Neural progenitor cell (in vitro differentiated cells): ENCODE data around the gene NRCAM. TPM values are rescaled to one million over a fixed set of nuclear protein-coding genes. Genes with fewer than 3 reads are reported as not detected.

Source experiments
- DNase-seq: peaks from one replicate; pipeline ENCODE4 v3.0.0-alpha.2; 2016; ENCODE audit warnings: low spot score
- H2AFZ ChIP-seq: fragments of 200-600 bp; sonication (generic); replicated peaks from 2 replicates; pipeline ENCODE4 v1.6.1; 2016; ENCODE audit warnings: antibody characterized with exemption
- H3F3A ChIP-seq: fragments of 200-600 bp; sonication (generic); 2 replicates; pipeline ENCODE4 v1.6.1; 2016; ENCODE audit warnings: antibody characterized with exemption, low read depth
- H3K27ac ChIP-seq: fragments of 200-600 bp; sonication (generic); 2 replicates; pipeline ENCODE4 v1.5.1; 2016; ENCODE audit warnings: mild to moderate bottlenecking
- H3K27me3 ChIP-seq: fragments of 200-600 bp; sonication (generic); 2 replicates; pipeline ENCODE4 v1.6.1; 2016; ENCODE audit warnings: mild to moderate bottlenecking, moderate library complexity
- H3K36me3 ChIP-seq: fragments of 200-600 bp; sonication (generic); 2 replicates; pipeline ENCODE4 v1.5.1; 2016
- H3K4me1 ChIP-seq: fragments of 200-600 bp; sonication (generic); 2 replicates; pipeline ENCODE4 v1.6.1; 2016; ENCODE audit warnings: mixed run types
- H3K4me2 ChIP-seq: fragments of 200-600 bp; sonication (generic); 2 replicates; pipeline ENCODE4 v1.6.1; 2016
- H3K4me3 ChIP-seq: fragments of 200-600 bp; sonication (generic); 2 replicates; pipeline ENCODE4 v1.5.1; 2016
- H3K79me2 ChIP-seq: fragments of 200-600 bp; sonication (generic); 2 replicates; pipeline ENCODE4 v1.6.1; 2016; ENCODE audit warnings: low read depth
- H3K9ac ChIP-seq: fragments of 200-600 bp; sonication (generic); 2 replicates; pipeline ENCODE4 v1.6.1; 2016
- H3K9me3 ChIP-seq: fragments of 200-600 bp; sonication (generic); 2 replicates; pipeline ENCODE4 v1.5.1; 2016; ENCODE audit warnings: low read depth
- H4K20me1 ChIP-seq: fragments of 200-600 bp; sonication (generic); 2 replicates; pipeline ENCODE4 v1.6.1; 2016; ENCODE audit warnings: low read depth
- H3K27ac Mint-ChIP-seq: 3 replicates; pipeline ENCODE4 v1.8.0; 2021; ENCODE audit warnings: mixed read lengths
- H3K27me3 Mint-ChIP-seq: 2 replicates; pipeline ENCODE4 v1.8.0; 2022; ENCODE audit warnings: low read depth, mild to moderate bottlenecking, inconsistent platforms, moderate library complexity, mixed read lengths; ENCODE audit not compliant: insufficient read depth
- H3K36me3 Mint-ChIP-seq: 3 replicates; pipeline ENCODE4 v1.8.0; 2021; ENCODE audit warnings: mixed read lengths
- H3K4me1 Mint-ChIP-seq: 3 replicates; pipeline ENCODE4 v1.8.0; 2021; ENCODE audit warnings: mixed read lengths
- H3K4me3 Mint-ChIP-seq: 3 replicates; pipeline ENCODE4 v1.8.0; 2021; ENCODE audit warnings: mild to moderate bottlenecking, moderate library complexity, mixed read lengths
- H3K9me3 Mint-ChIP-seq: 3 replicates; pipeline ENCODE4 v1.8.0; 2020; ENCODE audit warnings: mixed read lengths
- EZH2 ChIP-seq: fragments of 200-600 bp; sonication (generic); IDR thresholded peaks from 2 replicates; pipeline ENCODE4 v1.6.1; 2017; ENCODE audit warnings: antibody characterized with exemption, mild to moderate bottlenecking, moderate library complexity
- EZH2phosphoT487 ChIP-seq: fragments of 200-600 bp; sonication (generic); IDR thresholded peaks from 2 replicates; pipeline ENCODE4 v1.6.1; 2017; ENCODE audit warnings: antibody characterized with exemption
- total RNA-seq: library from RNA; depleted of rRNA; stranded (reverse); fragments of >200 nt; gene quantifications from 2 replicates; pipeline ENCODE4 v1.2.3, GENCODE V29; 2015; ENCODE audit warnings: low replicate concordance
- TF ChIP-seq, protein P1 (sequence below): fragments of 200-600 bp; sonication (generic); IDR thresholded peaks from 2 replicates; pipeline ENCODE4 v1.5.1; 2017; ENCODE audit warnings: antibody characterized with exemption, mild to moderate bottlenecking

NRCAM gene
- total RNA-seq, 1 donor from 2014 or later, result 104 TPM

DNA sequence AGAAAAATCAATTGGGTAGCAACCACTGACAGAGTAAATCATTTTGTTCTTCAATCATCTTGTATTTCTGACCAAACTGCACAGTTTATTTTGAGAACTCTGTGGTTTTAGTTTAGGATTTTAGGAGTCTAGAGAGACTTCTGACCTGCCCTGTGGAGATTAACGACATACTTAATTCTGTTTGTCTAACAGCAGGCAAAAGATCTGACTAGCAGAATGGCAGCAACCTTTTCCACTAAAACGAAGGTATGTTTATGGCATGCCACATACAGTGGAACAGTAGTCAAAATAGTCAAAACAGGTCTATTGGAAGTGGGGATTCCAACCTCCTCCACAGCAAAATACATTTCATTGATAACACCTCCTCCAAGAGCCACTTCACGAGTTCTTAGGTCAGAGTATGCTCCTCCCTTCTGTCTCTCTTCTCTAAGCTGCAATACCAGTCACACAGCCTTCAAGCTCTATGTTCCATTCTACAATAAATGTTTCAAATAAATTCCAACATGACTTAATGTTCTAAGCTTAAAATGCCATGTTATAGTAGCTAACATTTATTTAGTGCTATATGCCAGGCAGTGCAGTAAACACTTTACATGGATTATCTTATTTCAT, 34.4 kb downstream of the NRCAM start:
- no peak overlapping the region for H3K4me2 ChIP-seq
- H3K4me1 ChIP-seq, result peaks cover 15% of the 10 kb centered on the region
- no peak overlapping the region for H3K4me3 ChIP-seq
- H3F3A ChIP-seq, result no peaks in the 10 kb centered on the region
- no peak overlapping the region for H3K9ac ChIP-seq
- no peaks in the 10 kb centered on the region for H3K36me3 Mint-ChIP-seq
- no peak overlapping the region for H3K4me3 Mint-ChIP-seq
- TF ChIP-seq EZH2, result no peak
- TF ChIP-seq, protein P1, sequence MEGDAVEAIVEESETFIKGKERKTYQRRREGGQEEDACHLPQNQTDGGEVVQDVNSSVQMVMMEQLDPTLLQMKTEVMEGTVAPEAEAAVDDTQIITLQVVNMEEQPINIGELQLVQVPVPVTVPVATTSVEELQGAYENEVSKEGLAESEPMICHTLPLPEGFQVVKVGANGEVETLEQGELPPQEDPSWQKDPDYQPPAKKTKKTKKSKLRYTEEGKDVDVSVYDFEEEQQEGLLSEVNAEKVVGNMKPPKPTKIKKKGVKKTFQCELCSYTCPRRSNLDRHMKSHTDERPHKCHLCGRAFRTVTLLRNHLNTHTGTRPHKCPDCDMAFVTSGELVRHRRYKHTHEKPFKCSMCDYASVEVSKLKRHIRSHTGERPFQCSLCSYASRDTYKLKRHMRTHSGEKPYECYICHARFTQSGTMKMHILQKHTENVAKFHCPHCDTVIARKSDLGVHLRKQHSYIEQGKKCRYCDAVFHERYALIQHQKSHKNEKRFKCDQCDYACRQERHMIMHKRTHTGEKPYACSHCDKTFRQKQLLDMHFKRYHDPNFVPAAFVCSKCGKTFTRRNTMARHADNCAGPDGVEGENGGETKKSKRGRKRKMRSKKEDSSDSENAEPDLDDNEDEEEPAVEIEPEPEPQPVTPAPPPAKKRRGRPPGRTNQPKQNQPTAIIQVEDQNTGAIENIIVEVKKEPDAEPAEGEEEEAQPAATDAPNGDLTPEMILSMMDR, result no peak
- TF ChIP-seq EZH2phosphoT487, result no peak
- no peak overlapping the region for H3K27ac Mint-ChIP-seq
- peaks cover 19% of the 10 kb centered on the region for H3K4me1 Mint-ChIP-seq
- no peaks in the 10 kb centered on the region for H3K27me3 ChIP-seq
- peaks cover 2% of the 10 kb centered on the region for H3K27me3 Mint-ChIP-seq
- H2AFZ ChIP-seq, result no peak overlapping the region
- no peak for DNase-seq
- no peaks in the 10 kb centered on the region for H3K36me3 ChIP-seq
- H3K27ac ChIP-seq, result no peak overlapping the region
- no peaks in the 10 kb centered on the region for H3K9me3 ChIP-seq
- H3K9me3 Mint-ChIP-seq, result no peaks in the 10 kb centered on the region
- H4K20me1 ChIP-seq, result no peaks in the 10 kb centered on the region
- no peaks in the 10 kb centered on the region for H3K79me2 ChIP-seq

DNA sequence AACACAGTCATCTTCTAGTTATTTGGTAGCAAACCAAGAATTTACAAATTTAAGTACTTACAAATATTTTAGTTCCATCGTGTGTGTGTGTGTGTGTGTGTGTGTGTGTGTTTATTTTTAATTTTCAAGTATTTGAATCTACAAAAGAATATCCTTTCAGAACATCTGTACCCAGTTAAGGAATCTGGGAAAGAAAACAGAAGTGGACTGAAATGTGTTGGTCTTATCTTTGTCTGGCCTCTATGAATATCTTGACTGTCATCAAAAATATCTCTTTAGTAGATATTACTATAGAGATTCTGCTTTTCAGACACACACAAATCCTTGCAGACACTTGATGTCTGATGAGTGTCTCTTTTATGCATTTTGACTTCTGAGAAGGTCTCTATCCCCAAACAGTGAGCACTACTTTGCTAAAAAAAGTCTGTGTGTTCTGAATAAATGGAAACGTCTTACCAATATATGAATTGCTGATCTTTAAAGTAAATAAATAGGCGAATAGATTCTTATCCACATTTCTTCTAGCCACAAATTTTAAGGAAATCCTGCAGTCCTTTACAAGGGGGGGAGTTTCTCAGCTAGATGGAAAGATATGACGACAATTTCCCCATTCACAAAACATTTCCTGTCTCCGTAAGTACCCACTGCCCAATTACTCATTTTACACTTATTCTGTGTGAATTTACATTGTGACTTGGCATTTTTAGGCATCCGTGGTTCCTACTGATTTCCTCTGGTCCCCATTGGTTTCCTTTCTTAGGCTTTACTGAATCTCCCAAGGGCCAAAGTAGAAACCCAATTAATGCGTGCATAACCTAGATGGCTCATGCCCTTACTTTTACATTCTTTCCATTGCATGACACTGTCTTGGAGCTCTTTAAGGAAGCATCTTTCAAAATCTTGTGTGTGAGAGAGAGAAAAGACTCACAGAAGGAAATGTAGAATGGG, 36.0 kb downstream of the NRCAM start:
- TF ChIP-seq, protein P1, result no peak
- TF ChIP-seq EZH2, result no peak
- no peak for TF ChIP-seq EZH2phosphoT487
- no peaks in the 10 kb centered on the region for H3F3A ChIP-seq
- no peaks in the 10 kb centered on the region for H3K9me3 ChIP-seq
- H3K36me3 Mint-ChIP-seq, result no peaks in the 10 kb centered on the region
- H3K4me2 ChIP-seq, result no peak overlapping the region
- no peak overlapping the region for H2AFZ ChIP-seq
- H3K27ac Mint-ChIP-seq, result no peak overlapping the region
- H3K9ac ChIP-seq, result no peak overlapping the region
- H3K4me1 Mint-ChIP-seq, result peaks cover 34% of the 10 kb centered on the region
- DNase-seq, result no peak
- peaks cover 18% of the 10 kb centered on the region for H3K4me1 ChIP-seq
- H3K4me3 ChIP-seq, result no peak overlapping the region
- no peaks in the 10 kb centered on the region for H3K79me2 ChIP-seq
- no peaks in the 10 kb centered on the region for H4K20me1 ChIP-seq
- H3K27ac ChIP-seq, result no peak overlapping the region
- peaks cover 2% of the 10 kb centered on the region for H3K27me3 Mint-ChIP-seq
- no peaks in the 10 kb centered on the region for H3K36me3 ChIP-seq
- no peak overlapping the region for H3K4me3 Mint-ChIP-seq
- no peaks in the 10 kb centered on the region for H3K27me3 ChIP-seq
- no peaks in the 10 kb centered on the region for H3K9me3 Mint-ChIP-seq

DNA sequence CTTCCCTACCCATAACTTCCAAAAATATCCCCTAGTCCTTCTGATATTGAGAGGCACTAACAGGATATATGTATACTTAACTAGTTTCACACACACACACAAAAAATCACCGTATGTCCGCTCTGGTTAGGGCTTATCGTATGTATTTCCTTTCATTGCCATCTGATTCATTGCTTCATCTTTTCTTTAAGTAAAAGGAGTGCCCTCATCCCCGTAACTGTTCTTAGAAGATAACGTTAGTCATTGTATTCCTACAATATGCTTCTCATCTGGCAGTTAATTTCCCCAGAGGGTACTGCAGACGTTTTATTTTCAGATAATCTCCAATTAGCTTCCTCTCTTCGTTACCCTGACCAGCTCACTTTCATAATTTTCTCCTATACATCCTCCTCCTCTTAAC, 37.3 kb downstream of the NRCAM start:
- Histone ChIP-seq H3K79me2 (no peaks in the 10 kb centered on the region), H3K4me1 (peaks cover 29% of the 10 kb centered on the region), H3K27ac (no peak overlapping the region), H3K9ac (no peak overlapping the region), H3K9me3 (no peaks in the 10 kb centered on the region), H2AFZ (no peak overlapping the region), H3K36me3 (no peaks in the 10 kb centered on the region), H3F3A (peaks cover 5% of the 10 kb centered on the region), H4K20me1 (no peaks in the 10 kb centered on the region), H3K4me3 (no peak overlapping the region), H3K27me3 (no peaks in the 10 kb centered on the region), H3K4me2 (no peak overlapping the region)
- Mint-ChIP-seq H3K4me1 (peaks cover 44% of the 10 kb centered on the region), H3K27me3 (peaks cover 3% of the 10 kb centered on the region), H3K27ac (no peak overlapping the region), H3K9me3 (no peaks in the 10 kb centered on the region), H3K36me3 (no peaks in the 10 kb centered on the region), H3K4me3 (no peak overlapping the region)
- no peak for DNase-seq
- TF ChIP-seq, protein P1, result no peak
- TF ChIP-seq EZH2phosphoT487 (no peak), EZH2 (no peak)
